Left ventricle myocardium inferior (tissue), 1 donor: ENCODE results near the gene WDFY1. TPM values are rescaled to one million over a fixed set of nuclear protein-coding genes. Genes with fewer than 3 reads are reported as not detected.

Experiments
- DNase-seq: peaks from one replicate; pipeline ENCODE4 v3.0.0-alpha.2; 2020
- H3K27ac ChIP-seq: fragments of 200-600 bp; replicated peaks from 2 replicates; pipeline ENCODE4 v1.8.0; 2021
- H3K27me3 ChIP-seq: fragments of 200-600 bp; 2 replicates; pipeline ENCODE4 v1.8.0; 2021; ENCODE audit warnings: low read depth
- H3K36me3 ChIP-seq: fragments of 200-600 bp; 2 replicates; pipeline ENCODE4 v1.8.0; 2021
- H3K4me1 ChIP-seq: fragments of 200-600 bp; 2 replicates; pipeline ENCODE4 v1.8.0; 2021
- H3K4me3 ChIP-seq: fragments of 200-600 bp; 2 replicates; pipeline ENCODE4 v1.8.0; 2021; ENCODE audit warnings: mild to moderate bottlenecking, moderate library complexity
- H3K9me3 ChIP-seq: fragments of 200-600 bp; replicated peaks from 2 replicates; pipeline ENCODE4 v1.8.0; 2021
- intact Hi-C: fragments of 100-400 bp; cut with micrococcal nuclease; formaldehyde crosslinking; loops from one replicate; pipeline ENCODE4 v1.11.0; 2022
- total RNA-seq: library from RNA; stranded (reverse); fragmentation: NEBNext Ultra II Directional; extraction: Animal tissue kit (Norgen Biotek cat#: 25700); gene quantifications from one replicate; pipeline ENCODE4 v1.2.1, GENCODE V29; 2021
- TF ChIP-seq, protein P1 (sequence below): fragments of 200-600 bp; IDR thresholded peaks from 2 replicates; pipeline ENCODE4 v1.8.0; 2021; ENCODE audit warnings: antibody characterized with exemption, mild to moderate bottlenecking, borderline replicate concordance
- donor health status: DM: no; HTN: yes; CAD: no; lungs with severe emphysema.

WDFY1 gene
- total RNA-seq, 1 donor from 2014 or later: 12.6 TPM

DNA sequence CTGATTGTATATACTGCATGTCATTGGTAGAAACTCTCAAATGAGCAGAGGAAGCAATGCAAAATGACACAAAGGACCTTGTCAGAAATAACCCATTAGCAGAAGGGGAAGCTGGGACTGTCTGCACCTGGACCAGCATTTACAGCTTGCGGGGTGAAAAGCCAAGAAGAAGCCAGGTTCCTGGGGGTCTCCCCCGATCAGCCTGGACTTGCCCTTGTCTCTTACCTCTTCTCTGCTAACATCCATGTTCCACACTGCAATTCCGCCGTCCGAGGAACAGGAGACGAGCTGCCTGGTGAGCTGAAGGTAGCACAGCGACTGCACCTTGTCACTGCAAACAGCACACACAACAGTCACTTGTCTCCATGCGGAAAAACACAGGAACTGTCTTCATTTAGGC lies 51.1 kb downstream of the WDFY1 start:
- Histone ChIP-seq H3K27me3 (no peaks in the 10 kb centered on the region), H3K9me3 (no peaks in the 10 kb centered on the region), H3K4me1 (no peaks in the 10 kb centered on the region), H3K4me3 (no peak overlapping the region), H3K36me3 (peaks cover 81% of the 10 kb centered on the region), H3K27ac (no peak overlapping the region)
- DNase-seq: no peak
- TF ChIP-seq, protein P1, sequence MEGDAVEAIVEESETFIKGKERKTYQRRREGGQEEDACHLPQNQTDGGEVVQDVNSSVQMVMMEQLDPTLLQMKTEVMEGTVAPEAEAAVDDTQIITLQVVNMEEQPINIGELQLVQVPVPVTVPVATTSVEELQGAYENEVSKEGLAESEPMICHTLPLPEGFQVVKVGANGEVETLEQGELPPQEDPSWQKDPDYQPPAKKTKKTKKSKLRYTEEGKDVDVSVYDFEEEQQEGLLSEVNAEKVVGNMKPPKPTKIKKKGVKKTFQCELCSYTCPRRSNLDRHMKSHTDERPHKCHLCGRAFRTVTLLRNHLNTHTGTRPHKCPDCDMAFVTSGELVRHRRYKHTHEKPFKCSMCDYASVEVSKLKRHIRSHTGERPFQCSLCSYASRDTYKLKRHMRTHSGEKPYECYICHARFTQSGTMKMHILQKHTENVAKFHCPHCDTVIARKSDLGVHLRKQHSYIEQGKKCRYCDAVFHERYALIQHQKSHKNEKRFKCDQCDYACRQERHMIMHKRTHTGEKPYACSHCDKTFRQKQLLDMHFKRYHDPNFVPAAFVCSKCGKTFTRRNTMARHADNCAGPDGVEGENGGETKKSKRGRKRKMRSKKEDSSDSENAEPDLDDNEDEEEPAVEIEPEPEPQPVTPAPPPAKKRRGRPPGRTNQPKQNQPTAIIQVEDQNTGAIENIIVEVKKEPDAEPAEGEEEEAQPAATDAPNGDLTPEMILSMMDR: no peak
- intact Hi-C loops: no loop called here

- TF ChIP-seq, protein P1: no peak
- DNase-seq: no peak
- no peaks in the 10 kb centered on the region for H3K27me3 ChIP-seq
- H3K9me3 ChIP-seq: no peaks in the 10 kb centered on the region
- H3K27ac ChIP-seq: no peak overlapping the region
- H3K4me1 ChIP-seq: no peaks in the 10 kb centered on the region
- no peak overlapping the region for H3K4me3 ChIP-seq
- intact Hi-C loops: no loop called here
- H3K36me3 ChIP-seq: peaks cover 65% of the 10 kb centered on the region
These were observed 54.4 kb downstream of the WDFY1 start for GRCh38 chr2:223890721-223891120.

- intact Hi-C loops: no loop called here
- H3K27ac ChIP-seq: no peak overlapping the region
- no peaks in the 10 kb centered on the region for H3K27me3 ChIP-seq
- TF ChIP-seq, protein P1: no peak
- H3K4me3 ChIP-seq: no peak overlapping the region
- no peaks in the 10 kb centered on the region for H3K9me3 ChIP-seq
- no peak for DNase-seq
- H3K4me1 ChIP-seq: no peaks in the 10 kb centered on the region
- H3K36me3 ChIP-seq: peaks cover 59% of the 10 kb centered on the region
These were observed 55.9 kb downstream of the WDFY1 start for GRCh38 chr2:223889229-223889628.

DNA sequence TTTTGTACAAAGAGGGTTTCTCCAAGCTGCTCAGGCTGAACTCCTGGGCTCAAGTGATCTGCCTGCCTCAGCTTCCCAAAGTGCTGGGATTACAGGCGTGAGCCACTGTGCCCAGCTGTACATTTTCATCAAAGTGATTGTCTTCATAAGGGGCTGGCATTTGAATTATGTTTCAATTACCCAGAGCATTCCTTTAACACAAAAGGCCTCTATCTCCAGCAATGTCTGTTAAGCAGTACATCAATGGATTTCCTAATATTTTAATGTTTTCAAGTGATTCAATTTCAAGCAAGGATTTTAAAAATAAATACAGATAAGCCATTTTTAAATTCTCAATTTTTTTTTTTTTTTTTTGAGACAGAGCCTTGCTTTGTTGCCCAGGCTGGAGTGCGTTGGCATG lies 56.9 kb downstream of the WDFY1 start:
- Histone ChIP-seq H3K27me3 (no peaks in the 10 kb centered on the region), H3K9me3 (no peaks in the 10 kb centered on the region), H3K4me3 (no peak overlapping the region), H3K36me3 (peaks cover 58% of the 10 kb centered on the region), H3K4me1 (no peaks in the 10 kb centered on the region), H3K27ac (no peak overlapping the region)
- intact Hi-C loops: no loop called here
- DNase-seq: no peak
- TF ChIP-seq, protein P1: no peak

DNA sequence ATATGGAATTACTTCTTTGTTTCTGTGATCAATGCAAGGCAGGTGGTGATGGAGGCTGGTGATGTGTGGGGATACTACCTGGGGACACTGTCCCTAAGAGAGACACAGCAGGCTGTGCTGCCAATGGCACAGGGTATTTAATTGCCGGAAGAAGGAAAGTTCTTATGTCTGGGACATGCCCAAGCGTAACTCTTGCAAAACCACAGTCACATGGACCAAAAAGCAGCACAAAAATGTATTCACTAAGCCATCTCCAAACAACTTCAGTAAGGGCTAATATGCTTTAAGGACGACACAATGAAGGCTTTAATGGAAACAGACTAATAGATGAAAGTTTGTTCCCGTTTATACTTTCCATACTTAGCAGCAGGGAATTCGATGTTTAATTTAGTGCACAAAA lies 58.0 kb downstream of the WDFY1 start:
- H3K4me1 ChIP-seq: no peaks in the 10 kb centered on the region
- H3K4me3 ChIP-seq: no peak overlapping the region
- no peaks in the 10 kb centered on the region for H3K27me3 ChIP-seq
- intact Hi-C loops: no loop called here
- no peaks in the 10 kb centered on the region for H3K9me3 ChIP-seq
- TF ChIP-seq, protein P1: no peak
- H3K36me3 ChIP-seq: peaks cover 58% of the 10 kb centered on the region
- no peak overlapping the region for H3K27ac ChIP-seq
- DNase-seq: no peak

GRCh38 chr2:223886726-223887125 lies 58.4 kb downstream of the WDFY1 start:
- no peak for DNase-seq
- H3K27ac ChIP-seq: no peak overlapping the region
- no peak overlapping the region for H3K4me3 ChIP-seq
- H3K27me3 ChIP-seq: no peaks in the 10 kb centered on the region
- intact Hi-C loops: no loop called here
- no peaks in the 10 kb centered on the region for H3K4me1 ChIP-seq
- peaks cover 58% of the 10 kb centered on the region for H3K36me3 ChIP-seq
- no peaks in the 10 kb centered on the region for H3K9me3 ChIP-seq
- TF ChIP-seq, protein P1: no peak
